T-helper 22 cell (primary cell): ENCODE measurements around the gene DENND1A.
"Not testable (repeated sequence)": the region's sequence is repeated elsewhere in the genome, so short reads cannot be mapped to it uniquely, and the experiment has no call there.

ENCODE experiments used
- DNase-seq: peaks from one replicate; pipeline ENCODE4 v3.0.0-alpha.2; 2020; ENCODE audit warnings: low read depth

DENND1A gene

GRCh38 chr9:123338710-123339665, 590.9 kb downstream of the DENND1A start:
- DNase-seq, result no peak

DNA sequence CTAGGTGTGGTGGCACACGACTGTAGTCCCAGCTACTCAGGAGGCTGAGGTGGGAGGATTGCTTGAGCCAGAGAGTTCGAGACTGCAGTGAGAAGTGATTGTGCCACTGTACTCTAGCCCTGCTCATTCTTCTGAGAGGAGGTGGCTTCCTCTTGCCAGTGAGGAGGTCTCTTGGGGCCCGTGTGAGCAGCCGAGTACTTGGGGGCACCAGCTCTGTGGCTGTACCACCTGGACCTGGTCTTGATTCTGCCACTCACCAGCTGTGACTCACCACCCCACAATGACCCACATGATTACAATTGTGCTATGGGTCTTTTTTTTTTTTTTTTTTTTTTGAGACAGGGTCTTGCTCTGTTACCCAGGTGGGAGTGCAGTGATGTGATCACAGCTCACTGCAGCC, 592.0 kb downstream of the DENND1A start:
- DNase-seq, result no peak

DNA sequence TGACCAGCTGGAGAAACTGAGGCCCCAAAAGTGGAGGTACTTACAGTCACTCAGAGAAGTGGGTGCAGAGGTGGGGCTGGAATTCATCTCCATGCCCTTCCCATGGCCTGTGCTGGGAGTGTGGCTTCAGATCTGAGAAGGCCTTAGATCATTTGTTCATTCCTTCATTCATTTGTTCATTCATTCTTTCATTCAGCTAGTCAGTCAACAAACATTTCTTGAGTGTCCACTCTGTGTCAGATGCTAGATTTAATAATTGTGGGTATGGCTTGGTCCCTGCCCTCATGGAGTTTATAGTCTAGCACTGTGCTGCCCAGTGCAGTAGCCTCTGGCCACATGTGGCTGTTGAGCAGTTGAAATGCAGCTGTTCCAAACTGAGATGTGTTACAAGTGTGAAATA, 593.0 kb downstream of the DENND1A start:
- no peak for DNase-seq

- DNase-seq, result no peak
Measured at GRCh38 chr9:123336449-123336848, 593.5 kb downstream of the DENND1A start.

DNA sequence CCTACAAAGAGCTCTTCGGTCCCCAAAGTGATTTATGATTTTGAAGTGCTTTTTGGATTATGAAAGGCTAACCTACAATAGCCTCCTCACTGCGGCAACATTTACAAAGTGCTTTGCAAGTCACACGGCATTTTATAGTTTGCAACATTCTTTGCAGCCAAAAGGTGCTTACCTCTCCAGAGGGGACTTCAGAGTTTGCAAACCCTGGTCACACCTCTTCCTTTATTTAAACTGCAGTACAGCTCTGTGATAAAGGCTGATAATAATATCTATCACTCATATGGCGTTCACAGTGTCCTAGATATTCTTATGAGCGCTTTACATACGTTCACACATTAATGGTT, 594.0 kb downstream of the DENND1A start:
- no peak for DNase-seq

GRCh38 chr9:123335193-123335985, 594.5 kb downstream of the DENND1A start:
- no peak for DNase-seq

DNA sequence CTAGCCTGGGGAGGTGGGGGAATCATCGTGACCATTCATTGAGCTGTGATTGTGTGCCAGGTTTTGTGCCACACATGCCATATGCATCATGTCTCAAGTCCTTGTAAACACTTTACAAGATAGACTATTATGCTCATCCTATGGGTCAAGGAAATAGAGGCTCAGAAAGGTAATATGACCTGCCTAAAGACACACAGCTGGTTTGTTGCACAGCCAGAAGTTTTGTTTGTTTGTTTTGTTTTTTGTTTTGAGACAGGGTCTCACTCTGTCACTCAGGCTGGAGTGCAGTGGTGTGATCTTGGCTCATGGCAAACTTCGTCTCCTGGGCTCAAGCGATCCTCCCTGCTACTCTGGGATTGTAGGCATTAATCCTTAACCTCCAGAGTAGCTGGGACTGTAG, 595.3 kb downstream of the DENND1A start:
- DNase-seq, result no peak

DNA sequence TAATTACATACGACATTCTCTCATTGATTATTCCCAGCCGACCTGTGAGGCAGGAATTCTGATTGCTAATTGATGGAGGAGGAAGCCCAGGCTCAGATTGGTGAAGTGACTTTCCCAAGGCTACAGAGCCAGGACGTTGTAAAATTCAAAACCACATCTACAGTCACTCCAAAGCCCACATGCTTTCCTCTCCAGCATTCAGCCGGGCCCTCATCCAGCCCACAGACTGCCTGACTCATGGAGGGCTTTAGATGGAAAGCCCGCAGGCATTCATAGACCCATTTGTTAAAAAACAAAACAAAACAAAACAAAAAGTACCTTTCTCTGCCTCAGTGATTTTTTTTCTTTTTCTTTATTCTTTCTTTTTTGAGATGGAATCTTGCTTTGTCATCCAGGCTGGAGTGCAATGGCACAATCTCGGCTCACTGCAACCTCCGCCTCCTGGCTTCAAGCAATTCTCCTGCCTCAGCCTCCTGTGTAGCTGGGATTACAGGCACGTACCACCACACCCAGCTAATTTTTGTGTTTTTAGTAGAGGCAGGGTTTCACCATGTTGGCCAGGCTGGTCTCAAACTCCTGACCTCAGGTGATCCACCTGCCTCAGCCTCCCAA, 596.8 kb downstream of the DENND1A start:
- not testable (repeated sequence) for DNase-seq

GRCh38 chr9:123331346-123332060, 598.4 kb downstream of the DENND1A start:
- DNase-seq, result no peak
